Stimulated activated memory B cell treated with anti-CD40 and anti-IgM and Interleukin-4, amounts not matched to agents 10 μg/mL and 1 μg/mL and 100 μg/mL, for 72 hours (primary cell): ENCODE results near the gene PGM5.

Experiments
- ATAC-seq: fragments of 150-1000 bp; cut with Tn5 transposase; 2 replicates; pipeline ENCODE4 v1.10.0; 2021
- H3K27ac Mint-ChIP-seq: one replicate; pipeline ENCODE4 v1.8.0; 2022; ENCODE audit warnings: mild to moderate bottlenecking, mixed read lengths
- H3K27me3 Mint-ChIP-seq: one replicate; pipeline ENCODE4 v1.8.0; 2022; ENCODE audit warnings: mixed read lengths
- H3K36me3 Mint-ChIP-seq: one replicate; pipeline ENCODE4 v1.8.0; 2022; ENCODE audit warnings: mixed read lengths
- H3K4me1 Mint-ChIP-seq: one replicate; pipeline ENCODE4 v1.8.0; 2022; ENCODE audit warnings: mixed read lengths
- H3K4me3 Mint-ChIP-seq: one replicate; pipeline ENCODE4 v1.8.0; 2022; ENCODE audit warnings: mild to moderate bottlenecking, moderate library complexity, mixed read lengths
- H3K9me3 Mint-ChIP-seq: one replicate; pipeline ENCODE4 v1.8.0; 2022; ENCODE audit warnings: mixed read lengths

The PGM5 gene

DNA sequence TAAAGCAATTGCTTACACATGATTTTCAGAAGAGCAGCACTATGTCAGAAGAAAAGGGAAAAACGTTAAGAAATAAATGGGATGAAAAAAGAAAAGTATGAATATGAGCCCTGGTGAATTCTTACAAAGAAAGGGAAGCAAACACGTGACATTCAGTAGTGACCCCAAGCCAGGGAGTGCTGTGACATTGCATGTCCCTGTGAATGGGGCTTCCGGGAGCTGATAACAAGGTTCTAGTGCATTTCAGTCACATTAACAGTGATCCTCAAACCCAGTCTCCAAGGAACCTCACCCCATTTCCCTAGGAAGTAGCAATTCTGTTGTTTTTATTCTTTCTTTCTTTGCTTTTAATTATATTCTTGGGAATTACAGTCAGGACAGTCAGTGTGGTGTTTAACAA, 157.0 kb downstream of the PGM5 start:
- Mint-ChIP-seq H3K9me3 (peaks cover 3% of the 10 kb centered on the region), H3K27ac (no peak overlapping the region), H3K36me3 (no peaks in the 10 kb centered on the region), H3K4me1 (no peaks in the 10 kb centered on the region), H3K27me3 (no peaks in the 10 kb centered on the region), H3K4me3 (no peak overlapping the region)
- no peak for ATAC-seq

DNA sequence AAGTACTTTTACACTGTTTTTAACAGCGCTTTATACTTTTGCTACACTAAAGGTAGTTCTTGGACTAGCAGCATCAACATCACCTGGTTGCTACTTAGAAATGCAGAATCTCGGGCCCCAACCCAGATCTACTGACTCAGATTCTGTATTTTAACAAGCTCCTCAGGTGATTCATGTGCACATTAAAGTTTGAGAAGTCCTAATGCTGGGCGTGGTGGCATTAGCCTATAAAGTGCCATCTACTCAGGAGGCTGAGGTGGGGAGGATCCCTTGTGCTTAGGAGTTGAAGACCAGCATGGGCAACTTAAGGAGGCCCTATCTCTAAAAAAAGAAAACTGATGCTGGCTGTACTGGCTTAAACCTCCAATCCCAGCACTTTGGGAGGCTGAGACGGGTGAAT, 157.6 kb downstream of the PGM5 start:
- no peaks in the 10 kb centered on the region for H3K27me3 Mint-ChIP-seq
- peaks cover 6% of the 10 kb centered on the region for H3K9me3 Mint-ChIP-seq
- H3K4me3 Mint-ChIP-seq: no peak overlapping the region
- no peak for ATAC-seq
- no peaks in the 10 kb centered on the region for H3K4me1 Mint-ChIP-seq
- H3K27ac Mint-ChIP-seq: no peak overlapping the region
- H3K36me3 Mint-ChIP-seq: no peaks in the 10 kb centered on the region

DNA sequence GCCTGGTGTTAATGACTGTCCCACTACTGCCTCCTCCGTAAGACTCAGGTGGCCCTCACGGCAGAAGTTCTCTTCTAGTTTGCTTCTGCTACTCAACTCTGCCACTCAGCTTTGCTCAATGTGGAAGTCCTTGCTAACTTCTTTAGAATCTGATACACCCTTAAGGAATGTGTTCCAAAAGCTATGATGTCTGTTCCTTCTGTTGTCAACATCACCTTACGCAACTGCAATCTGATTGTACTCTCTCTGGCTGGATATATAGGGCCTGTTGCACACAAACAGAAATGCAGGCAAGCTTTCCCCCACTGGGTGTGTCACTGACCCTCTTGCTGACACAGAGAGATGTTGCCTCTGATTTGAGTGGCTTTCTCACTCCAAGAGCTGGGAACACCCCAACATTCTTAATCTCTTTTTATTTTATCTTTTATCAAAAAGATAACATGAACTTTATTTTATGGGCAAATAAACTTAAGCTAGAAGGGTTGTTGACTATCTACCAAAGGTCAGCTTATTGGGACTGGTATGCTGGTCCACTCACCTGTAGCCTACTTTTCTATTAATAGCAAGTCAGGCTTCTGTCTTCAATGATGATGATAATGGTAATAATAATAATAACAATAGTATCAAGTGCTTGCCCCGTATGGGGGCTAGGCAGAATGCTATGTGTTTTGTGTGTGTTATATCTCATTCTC, 159.1 kb downstream of the PGM5 start:
- Mint-ChIP-seq H3K4me1 (no peaks in the 10 kb centered on the region), H3K36me3 (no peaks in the 10 kb centered on the region), H3K27me3 (no peaks in the 10 kb centered on the region), H3K27ac (no peak overlapping the region), H3K9me3 (peaks cover 6% of the 10 kb centered on the region), H3K4me3 (no peak overlapping the region)
- no peak for ATAC-seq

DNA sequence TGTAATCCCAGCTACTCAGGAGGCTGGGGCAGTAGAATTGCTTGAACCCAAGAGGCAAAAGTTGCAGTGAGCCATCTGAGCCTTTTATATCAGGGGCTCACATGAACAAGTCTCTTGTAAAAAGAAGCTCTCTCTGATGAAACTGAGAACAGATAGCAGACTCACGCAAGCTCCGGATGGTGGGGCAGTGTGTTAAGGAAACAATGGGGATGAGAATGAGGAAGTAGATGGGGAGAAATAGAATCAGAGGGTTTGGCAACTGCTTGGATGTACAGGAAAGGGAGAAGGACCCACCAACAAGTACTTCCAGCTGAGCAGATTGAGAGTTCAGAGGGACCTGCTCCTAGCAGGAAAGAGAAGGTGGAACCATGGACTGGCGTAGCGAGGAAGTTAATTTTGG, 165.7 kb downstream of the PGM5 start:
- Mint-ChIP-seq H3K4me3 (no peak overlapping the region), H3K36me3 (no peaks in the 10 kb centered on the region)

DNA sequence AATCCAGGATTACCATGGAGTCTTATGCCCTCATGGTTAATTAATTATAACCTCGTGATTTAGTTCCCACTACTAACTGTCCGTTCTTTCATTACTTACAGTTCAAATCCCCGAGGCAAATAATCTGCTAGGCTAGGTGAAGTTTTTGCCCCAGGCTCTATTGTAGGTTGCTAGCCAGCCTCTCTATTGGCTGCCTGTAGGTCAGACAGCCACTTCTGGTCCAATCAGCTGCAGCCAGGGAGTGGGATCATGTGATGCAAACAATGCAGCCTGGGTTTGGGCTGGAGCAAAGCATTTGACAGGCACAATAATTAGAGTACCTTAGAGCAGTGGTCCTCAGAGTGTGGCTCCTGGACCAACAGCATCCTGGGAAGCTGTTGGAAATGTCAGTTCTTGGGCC, 166.5 kb downstream of the PGM5 start:
- Mint-ChIP-seq H3K9me3 (peaks cover 6% of the 10 kb centered on the region), H3K4me3 (no peak overlapping the region), H3K27me3 (peaks cover 20% of the 10 kb centered on the region), H3K4me1 (no peaks in the 10 kb centered on the region), H3K36me3 (no peaks in the 10 kb centered on the region), H3K27ac (no peak overlapping the region)
- no peak for ATAC-seq

More for the DNA sequence above, 165.7 kb downstream of the PGM5 start:
- no peak overlapping the region for H3K27ac Mint-ChIP-seq
- ATAC-seq: no peak
- peaks cover 6% of the 10 kb centered on the region for H3K9me3 Mint-ChIP-seq
- H3K27me3 Mint-ChIP-seq: peaks cover 20% of the 10 kb centered on the region
- no peaks in the 10 kb centered on the region for H3K4me1 Mint-ChIP-seq

DNA sequence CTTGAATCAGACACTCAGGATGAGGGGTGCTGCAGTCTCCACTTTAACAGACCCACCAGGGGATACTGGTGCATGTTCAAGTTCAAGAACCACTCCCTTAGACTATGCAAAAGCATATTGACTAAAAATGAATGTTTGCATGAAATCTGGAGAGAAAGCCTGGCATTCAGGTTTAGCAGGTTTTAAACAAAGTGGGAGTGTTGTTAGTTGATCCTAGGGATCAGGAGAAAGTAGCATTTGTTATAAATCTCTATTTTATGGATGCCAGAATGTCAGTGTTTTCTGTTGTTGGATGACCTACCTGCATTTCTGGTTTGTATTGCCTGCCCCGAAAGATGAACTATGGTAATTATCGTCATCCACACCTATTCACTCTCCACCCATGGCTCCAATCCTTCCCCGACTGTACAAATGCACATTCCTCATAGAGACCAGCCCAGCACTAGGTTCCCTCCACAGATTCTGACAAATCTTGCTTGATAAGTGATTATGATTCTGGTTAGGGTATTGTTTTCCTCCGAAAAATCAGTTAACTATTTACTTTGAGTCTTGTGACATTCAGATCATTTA, 167.0 kb downstream of the PGM5 start:
- H3K36me3 Mint-ChIP-seq: no peaks in the 10 kb centered on the region
- H3K27me3 Mint-ChIP-seq: peaks cover 20% of the 10 kb centered on the region
- no peaks in the 10 kb centered on the region for H3K4me1 Mint-ChIP-seq
- peaks cover 3% of the 10 kb centered on the region for H3K9me3 Mint-ChIP-seq
- H3K4me3 Mint-ChIP-seq: no peak overlapping the region
- ATAC-seq: no peak
- H3K27ac Mint-ChIP-seq: no peak overlapping the region

DNA sequence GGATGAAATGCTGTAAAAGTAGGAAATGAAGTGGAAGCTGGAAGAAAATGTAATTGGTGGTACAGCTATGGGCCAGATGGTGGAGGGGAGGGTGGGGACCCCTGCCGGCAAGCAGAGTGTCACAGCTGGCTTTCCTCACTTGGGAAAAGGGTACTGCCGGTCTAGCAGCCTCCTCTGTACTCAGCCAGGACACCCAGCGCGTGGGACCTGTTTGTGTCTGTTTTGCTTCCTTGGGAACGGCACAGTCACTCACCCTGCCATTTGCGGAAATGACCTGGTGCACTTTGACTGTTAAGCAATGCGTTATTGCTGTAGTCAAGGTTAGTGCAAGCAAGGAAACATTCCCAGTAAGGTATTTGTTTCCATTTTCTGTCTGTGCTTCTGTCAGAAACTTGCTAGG, 174.2 kb downstream of the PGM5 start:
- no peak for ATAC-seq
- H3K27ac Mint-ChIP-seq: no peak overlapping the region
- no peaks in the 10 kb centered on the region for H3K4me1 Mint-ChIP-seq
- H3K36me3 Mint-ChIP-seq: no peaks in the 10 kb centered on the region
- H3K4me3 Mint-ChIP-seq: no peak overlapping the region
- no peaks in the 10 kb centered on the region for H3K9me3 Mint-ChIP-seq
- H3K27me3 Mint-ChIP-seq: no peaks in the 10 kb centered on the region

DNA sequence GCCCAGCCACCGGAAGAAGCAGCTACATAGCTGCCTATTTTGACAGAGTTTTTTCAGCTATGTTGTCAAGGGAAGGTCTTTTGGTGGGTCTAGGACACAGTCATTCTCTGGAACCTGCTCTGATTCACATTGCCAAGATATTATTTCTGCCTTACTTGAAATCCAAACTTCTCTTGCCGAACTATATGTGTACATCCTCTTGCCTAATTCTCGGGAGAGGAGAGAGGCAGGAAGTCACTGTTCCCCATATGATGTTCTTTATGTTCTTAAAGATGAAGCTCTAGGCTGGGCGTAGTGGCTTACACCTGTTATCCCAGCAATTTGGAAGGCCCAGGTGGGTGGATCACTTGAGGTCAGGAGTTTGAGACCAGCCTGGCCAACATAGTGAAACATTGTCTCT, 175.7 kb downstream of the PGM5 start:
- no peaks in the 10 kb centered on the region for H3K4me1 Mint-ChIP-seq
- H3K9me3 Mint-ChIP-seq: no peaks in the 10 kb centered on the region
- H3K4me3 Mint-ChIP-seq: no peak overlapping the region
- H3K27me3 Mint-ChIP-seq: no peaks in the 10 kb centered on the region
- no peaks in the 10 kb centered on the region for H3K36me3 Mint-ChIP-seq
- no peak overlapping the region for H3K27ac Mint-ChIP-seq
- no peak for ATAC-seq

DNA sequence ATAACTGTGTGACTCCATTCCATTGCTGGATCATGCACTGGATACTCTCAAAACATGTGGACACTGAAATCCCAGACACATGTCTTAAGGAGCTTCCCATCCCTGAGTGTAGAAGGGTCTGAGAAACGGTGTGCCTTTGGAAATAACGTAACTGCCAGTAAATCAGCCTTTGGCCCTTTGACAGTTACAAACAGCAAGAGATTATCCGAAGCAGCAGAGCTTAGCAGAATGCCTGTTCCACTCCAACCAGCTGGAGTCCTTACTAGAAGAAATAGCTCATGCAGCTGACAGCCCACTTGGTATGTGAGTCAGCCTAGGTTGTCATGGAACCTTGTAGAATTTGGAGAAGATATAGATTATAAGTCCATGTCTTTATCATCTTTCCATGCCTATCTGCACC, 177.3 kb downstream of the PGM5 start:
- no peak for ATAC-seq
- Mint-ChIP-seq H3K27me3 (no peaks in the 10 kb centered on the region), H3K4me1 (no peaks in the 10 kb centered on the region), H3K4me3 (no peak overlapping the region), H3K36me3 (no peaks in the 10 kb centered on the region), H3K9me3 (no peaks in the 10 kb centered on the region), H3K27ac (no peak overlapping the region)

DNA sequence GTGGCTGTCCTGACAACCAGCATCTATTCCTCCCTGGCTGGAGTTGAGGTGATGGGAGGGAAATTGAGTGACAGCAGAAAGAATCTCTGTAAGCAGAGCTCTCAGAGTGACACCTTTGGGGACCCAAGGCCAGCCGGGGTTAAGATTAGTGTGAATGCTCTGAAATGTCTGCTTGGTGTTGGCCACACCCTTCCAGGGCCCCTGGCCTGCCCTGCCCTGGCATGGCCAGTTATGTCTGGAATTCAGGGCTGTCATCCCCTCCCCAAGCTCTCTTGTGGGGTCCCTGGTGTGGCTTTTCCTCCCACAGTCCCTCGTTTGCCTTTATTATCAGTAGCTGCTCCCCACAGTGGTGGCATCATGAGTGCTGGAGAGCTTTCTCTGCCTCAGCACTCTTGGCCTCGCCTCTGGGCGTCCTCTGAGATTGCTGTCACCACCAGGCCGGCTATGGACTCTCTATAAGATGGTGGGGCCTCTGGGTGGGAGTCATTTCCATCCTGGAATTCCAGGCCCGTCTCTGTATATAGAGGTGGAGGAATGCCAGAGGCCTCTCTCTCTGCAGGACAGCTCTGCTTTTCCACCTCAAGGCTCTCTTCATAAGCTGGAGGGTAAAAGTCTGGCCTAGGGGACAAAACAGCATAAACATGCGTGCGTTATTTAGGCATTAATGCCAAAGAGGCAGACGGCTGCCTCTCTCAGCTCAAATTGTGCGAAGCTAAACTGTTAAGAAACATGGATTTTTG, 180.6 kb downstream of the PGM5 start:
- H3K4me3 Mint-ChIP-seq: no peak overlapping the region
- H3K27ac Mint-ChIP-seq: peak overlapping the region; percentile 20
- H3K4me1 Mint-ChIP-seq: peaks cover 7% of the 10 kb centered on the region
- H3K36me3 Mint-ChIP-seq: no peaks in the 10 kb centered on the region
- no peak for ATAC-seq
- no peaks in the 10 kb centered on the region for H3K27me3 Mint-ChIP-seq
- H3K9me3 Mint-ChIP-seq: no peaks in the 10 kb centered on the region

DNA sequence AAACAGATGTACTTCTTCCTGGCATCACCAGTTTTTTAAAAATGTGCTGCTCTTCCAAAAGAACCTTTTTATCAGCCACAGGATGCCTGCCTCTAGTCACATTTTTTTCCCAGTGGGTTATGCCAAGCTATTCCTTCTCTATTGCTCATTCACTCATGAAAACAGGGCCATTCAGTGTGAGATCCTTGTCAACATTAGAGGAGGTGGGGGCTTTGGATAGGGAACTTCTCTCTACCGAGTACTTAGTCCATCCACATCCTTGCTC, 181.1 kb downstream of the PGM5 start:
- ATAC-seq: no peak
- H3K9me3 Mint-ChIP-seq: no peaks in the 10 kb centered on the region
- H3K4me1 Mint-ChIP-seq: peaks cover 10% of the 10 kb centered on the region
- no peaks in the 10 kb centered on the region for H3K36me3 Mint-ChIP-seq
- H3K27ac Mint-ChIP-seq: peak overlapping the region; percentile 20
- H3K4me3 Mint-ChIP-seq: no peak overlapping the region
- no peaks in the 10 kb centered on the region for H3K27me3 Mint-ChIP-seq

DNA sequence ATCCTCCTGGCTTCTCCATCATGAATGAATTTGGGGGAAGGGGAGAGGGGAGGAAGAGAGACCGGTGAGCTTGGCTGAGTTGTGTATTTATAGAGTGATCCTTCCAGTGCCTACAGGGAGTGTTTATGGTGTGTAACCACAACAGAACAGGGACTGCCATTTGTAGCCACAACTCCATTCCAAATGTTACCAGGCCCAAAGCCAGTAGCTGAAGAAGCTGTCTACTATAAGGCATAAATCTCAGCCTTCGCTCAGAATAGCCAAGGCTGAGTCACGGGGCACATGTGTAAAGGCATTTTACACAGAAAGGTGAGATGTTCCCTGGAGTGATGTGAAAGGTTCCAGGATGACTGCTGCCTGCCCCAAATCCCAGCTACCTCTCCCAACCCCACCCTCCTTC, 181.8 kb downstream of the PGM5 start:
- no peak for ATAC-seq
- H3K4me3 Mint-ChIP-seq: no peak overlapping the region
- no peak overlapping the region for H3K27ac Mint-ChIP-seq
- H3K27me3 Mint-ChIP-seq: no peaks in the 10 kb centered on the region
- H3K9me3 Mint-ChIP-seq: no peaks in the 10 kb centered on the region
- H3K36me3 Mint-ChIP-seq: no peaks in the 10 kb centered on the region
- peaks cover 10% of the 10 kb centered on the region for H3K4me1 Mint-ChIP-seq

DNA sequence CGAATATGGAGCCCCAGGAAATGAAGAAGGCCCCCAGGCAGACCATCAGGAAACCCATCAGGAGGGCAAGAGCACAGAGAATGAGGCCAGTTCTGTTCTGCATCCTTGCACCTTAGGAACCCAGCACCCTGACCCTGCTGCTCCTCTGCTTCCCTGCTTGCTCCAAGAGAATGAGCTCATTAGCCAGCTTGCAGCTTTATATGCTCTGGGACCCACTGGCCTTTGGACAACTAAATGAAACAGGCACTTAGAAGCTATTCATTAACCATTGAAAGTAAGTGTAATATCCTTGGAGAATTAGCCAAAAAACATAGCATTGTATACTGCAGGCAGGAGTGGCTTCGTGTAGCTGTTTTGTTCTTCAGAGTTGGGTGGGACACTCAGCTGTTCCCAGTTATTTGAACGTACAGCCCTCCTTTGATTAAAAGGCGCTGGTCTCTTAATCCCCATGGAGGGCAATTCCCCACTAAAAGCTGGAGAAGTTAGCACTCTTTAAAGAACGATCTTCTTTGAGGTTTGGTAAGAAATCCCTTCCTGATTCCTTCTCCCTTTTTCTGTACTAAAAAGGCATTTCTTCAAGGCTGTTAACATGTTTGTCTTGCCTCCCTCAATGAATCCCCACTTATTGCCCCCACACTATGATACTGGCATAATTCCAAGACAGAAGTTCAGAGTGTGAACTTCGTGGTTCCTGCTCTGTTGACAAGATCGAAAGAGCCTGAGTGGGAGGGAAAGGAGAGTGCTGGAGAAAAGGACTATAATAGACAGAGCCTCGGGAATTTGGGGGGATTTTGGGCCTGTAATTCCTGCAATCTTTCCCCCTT, 184.5 kb downstream of the PGM5 start, which contains the start of gene TMEM252:
TSS of gene TMEM252 (minus strand) at position 172 of the 824 bp plus-strand sequence. CDS start at position 103, 69 bp downstream.
- Mint-ChIP-seq H3K27me3 (no peaks in the 10 kb centered on the region), H3K9me3 (peaks cover 2% of the 10 kb centered on the region), H3K4me3 (no peak within 1 kb of the TSS), H3K4me1 (peaks cover 23% of the 10 kb centered on the region), H3K27ac (peak within 1 kb of the TSS; percentile 32), H3K36me3 (no peaks in the 10 kb centered on the region)
- ATAC-seq: no peak

DNA sequence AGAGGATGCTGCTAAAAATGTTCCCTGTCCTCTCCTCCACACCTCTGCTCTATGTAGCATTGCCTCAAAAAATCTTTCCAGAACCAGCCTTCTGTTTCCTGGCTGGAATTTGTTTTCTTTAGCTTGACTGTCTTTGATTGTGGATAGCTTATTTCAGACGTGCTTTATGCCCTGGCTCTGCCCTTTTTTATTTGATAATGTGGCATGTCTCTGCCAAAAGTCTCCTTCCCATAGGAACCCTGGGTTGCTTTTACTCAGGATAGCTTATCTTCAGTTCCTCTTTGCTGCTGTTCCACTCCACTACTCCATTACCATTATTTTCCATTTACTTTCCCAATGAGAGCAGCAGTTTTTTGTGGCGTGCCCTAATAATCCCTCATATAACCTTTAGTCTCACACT, 185.2 kb downstream of the PGM5 start:
- no peak overlapping the region for H3K4me3 Mint-ChIP-seq
- H3K27ac Mint-ChIP-seq: no peak overlapping the region
- peaks cover 2% of the 10 kb centered on the region for H3K9me3 Mint-ChIP-seq
- no peak for ATAC-seq
- no peaks in the 10 kb centered on the region for H3K27me3 Mint-ChIP-seq
- H3K36me3 Mint-ChIP-seq: no peaks in the 10 kb centered on the region
- peaks cover 27% of the 10 kb centered on the region for H3K4me1 Mint-ChIP-seq

DNA sequence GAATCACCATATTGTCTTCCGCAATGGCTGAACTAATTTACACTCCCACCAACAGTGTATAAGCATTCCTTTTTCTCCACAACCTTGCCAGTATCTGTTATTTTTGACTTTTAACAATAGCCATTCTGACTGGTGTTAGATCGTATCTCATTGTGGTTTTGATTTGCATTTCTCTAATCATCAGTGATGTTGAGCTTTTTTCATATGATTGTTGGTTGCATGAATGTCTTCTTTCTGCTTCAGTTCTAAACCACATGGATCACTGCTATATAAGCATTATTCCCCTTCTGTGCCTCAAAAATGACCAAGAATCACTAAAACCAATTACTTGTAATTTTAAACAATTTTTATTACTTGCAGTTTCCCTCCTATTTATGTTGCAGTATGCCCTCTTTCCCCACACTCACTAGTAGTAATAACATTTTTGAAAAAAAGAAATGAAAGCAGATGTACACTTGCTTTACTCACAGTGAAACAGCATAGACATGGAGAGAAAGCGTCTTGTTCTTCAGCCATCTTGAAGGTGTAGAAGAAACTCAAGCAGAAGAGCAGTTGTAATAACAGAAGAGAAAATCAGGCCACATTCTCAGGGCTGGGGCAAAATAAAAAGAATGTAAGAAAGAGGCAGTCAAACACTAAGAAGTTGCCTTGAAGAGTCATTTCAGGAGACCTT, 188.8 kb downstream of the PGM5 start:
- peaks cover 50% of the 10 kb centered on the region for H3K4me1 Mint-ChIP-seq
- H3K36me3 Mint-ChIP-seq: no peaks in the 10 kb centered on the region
- no peaks in the 10 kb centered on the region for H3K27me3 Mint-ChIP-seq
- H3K9me3 Mint-ChIP-seq: peaks cover 2% of the 10 kb centered on the region
- no peak for ATAC-seq
- peak overlapping the region; percentile 19 for H3K4me3 Mint-ChIP-seq
- H3K27ac Mint-ChIP-seq: peak overlapping the region; percentile 63
